ENCODE measurements around the gene CYFIP1.
"Not testable (repeated sequence)": the region's sequence is repeated elsewhere in the genome, so short reads cannot be mapped to it uniquely, and the experiment has no call there.

CYFIP1 gene

GRCh38 chr15:23002920-23003319, 22.8 kb upstream of the CYFIP1 start:
- TF ChIP-seq, protein P1, sequence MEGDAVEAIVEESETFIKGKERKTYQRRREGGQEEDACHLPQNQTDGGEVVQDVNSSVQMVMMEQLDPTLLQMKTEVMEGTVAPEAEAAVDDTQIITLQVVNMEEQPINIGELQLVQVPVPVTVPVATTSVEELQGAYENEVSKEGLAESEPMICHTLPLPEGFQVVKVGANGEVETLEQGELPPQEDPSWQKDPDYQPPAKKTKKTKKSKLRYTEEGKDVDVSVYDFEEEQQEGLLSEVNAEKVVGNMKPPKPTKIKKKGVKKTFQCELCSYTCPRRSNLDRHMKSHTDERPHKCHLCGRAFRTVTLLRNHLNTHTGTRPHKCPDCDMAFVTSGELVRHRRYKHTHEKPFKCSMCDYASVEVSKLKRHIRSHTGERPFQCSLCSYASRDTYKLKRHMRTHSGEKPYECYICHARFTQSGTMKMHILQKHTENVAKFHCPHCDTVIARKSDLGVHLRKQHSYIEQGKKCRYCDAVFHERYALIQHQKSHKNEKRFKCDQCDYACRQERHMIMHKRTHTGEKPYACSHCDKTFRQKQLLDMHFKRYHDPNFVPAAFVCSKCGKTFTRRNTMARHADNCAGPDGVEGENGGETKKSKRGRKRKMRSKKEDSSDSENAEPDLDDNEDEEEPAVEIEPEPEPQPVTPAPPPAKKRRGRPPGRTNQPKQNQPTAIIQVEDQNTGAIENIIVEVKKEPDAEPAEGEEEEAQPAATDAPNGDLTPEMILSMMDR (IDR thresholded peaks at IDR 0.05; ENCODE audit: low read depth, low read length) = no peak
- no peak overlapping the region for H3K4me3 ChIP-seq (ENCODE audit: low read depth, low read length)

- TF ChIP-seq, protein P1 (IDR thresholded peaks at IDR 0.05; ENCODE audit: low read depth, low read length) = no peak
Observed at GRCh38 chr15:22995795-22996194, 15.6 kb upstream of the CYFIP1 start.

DNA sequence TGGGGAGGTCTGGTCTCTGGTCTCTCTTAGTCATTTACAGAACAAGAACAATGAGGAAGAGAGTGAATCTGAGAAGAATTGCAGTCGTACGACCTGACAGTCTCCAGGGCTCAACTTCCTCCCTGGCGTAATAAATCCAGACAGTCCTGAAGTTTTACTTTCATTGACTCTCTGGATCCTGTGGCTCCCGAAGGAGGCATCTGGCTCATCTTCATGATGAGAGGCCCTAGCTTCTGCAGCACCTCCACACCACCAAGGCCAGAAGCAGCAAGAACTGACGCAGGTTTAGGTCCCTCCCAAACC, 11.8 kb upstream of the CYFIP1 start:
- TF ChIP-seq, protein P1 (IDR thresholded peaks at IDR 0.05; ENCODE audit: low read depth, low read length) = no peak

More at GRCh38 chr15:22995795-22996194, 15.6 kb upstream of the CYFIP1 start:
- H3K4me3 ChIP-seq (ENCODE audit: low read depth, low read length) = no peak overlapping the region

GRCh38 chr15:22989576-22990477, 9.7 kb upstream of the CYFIP1 start:
- TF ChIP-seq, protein P1 (IDR thresholded peaks at IDR 0.05; ENCODE audit: low read depth, low read length) = no peak
- no peak overlapping the region for H3K4me3 ChIP-seq (ENCODE audit: low read depth, low read length)

More for the DNA sequence above, 11.8 kb upstream of the CYFIP1 start:
- no peak overlapping the region for H3K4me3 ChIP-seq (ENCODE audit: low read depth, low read length)

DNA sequence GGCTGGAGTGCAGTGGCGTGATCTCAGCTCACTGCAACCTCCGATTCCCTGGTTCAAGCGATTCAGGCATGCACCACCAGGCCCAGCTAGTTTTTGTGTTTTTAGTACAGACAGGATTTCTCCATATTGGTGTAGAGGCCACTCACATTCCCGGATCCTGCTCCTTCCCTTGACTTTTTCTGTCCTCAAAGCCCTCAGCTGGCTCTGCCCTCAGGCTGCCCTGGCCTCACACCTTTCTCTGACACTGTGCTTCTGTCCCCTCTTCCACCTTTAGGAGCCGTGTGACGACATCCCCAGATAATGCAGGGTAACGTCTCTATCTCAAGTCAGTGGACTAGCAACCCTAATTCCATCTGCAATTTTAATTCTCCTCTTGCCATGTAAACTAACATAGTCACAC, 8.6 kb upstream of the CYFIP1 start:
- no peak overlapping the region for H3K4me3 ChIP-seq (ENCODE audit: low read depth, low read length)
- TF ChIP-seq, protein P1 (IDR thresholded peaks at IDR 0.05; ENCODE audit: low read depth, low read length) = no peak

DNA sequence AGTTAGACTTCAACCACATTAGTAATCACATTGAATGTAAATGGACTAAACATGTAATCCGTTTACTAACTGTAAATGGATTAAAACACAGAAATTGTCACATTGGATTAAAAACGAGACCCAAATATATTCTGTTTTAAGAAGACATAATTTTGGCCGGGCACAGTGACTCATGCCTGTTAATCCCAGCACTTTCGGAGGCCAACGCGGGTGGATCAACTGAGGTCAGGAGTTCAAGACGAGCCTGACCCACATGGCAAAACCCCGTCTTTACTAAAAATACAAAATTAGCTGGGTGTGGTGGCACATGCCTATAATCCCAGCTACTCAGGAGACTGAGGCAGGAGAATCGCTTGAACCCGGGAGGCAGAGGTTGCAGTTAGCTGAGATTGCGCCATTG, 1.8 kb upstream of the CYFIP1 start:
- not testable (repeated sequence) for H3K4me3 ChIP-seq (ENCODE audit: low read depth, low read length)

GRCh38 chr15:22981051-22981840, 1.1 kb upstream of the CYFIP1 start:
- TF ChIP-seq, protein P1 (IDR thresholded peaks at IDR 0.05; ENCODE audit: low read depth, low read length) = no peak
- peak overlapping the region; percentile 77 for H3K4me3 ChIP-seq (ENCODE audit: low read depth, low read length)
